Measurements from ENCODE around the gene SH3BP5L. TPM values are rescaled to one million over a fixed set of nuclear protein-coding genes. Genes with fewer than 3 reads are reported as not detected.

The SH3BP5L gene
- total and polyA plus RNA-seq, 2 of the 8 experiments (the other 6 are each of a cell fraction or from before 2014, with no cell fraction given) = 20.2 to 28.4 TPM

DNA sequence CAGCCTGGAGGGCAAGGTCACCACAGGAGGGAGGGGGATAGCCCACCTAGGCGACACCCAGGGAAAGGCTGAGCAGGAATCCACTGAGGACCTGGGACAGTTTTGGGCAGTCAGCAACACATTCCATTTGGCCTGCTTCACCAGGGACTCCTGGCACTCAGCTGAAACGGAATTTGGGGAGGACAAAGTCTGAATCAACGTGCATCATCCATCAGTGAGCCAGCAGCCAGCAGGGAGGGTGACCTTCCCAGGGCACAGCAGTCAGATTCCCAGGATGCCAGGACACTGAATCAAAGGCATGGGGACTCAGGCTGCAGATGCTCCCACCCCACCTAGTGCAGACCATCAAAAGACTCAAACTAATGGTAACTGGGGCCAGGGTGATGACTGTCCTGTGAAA is 4.6 kb downstream of the SH3BP5L start:
- Histone ChIP-seq H3K4me2 (ENCODE audit: insufficient read depth in 1 of 2, low read depth in 2 of 2, low read length in 2 of 2) (no peak overlapping the region), H3K36me3 (ENCODE audit: control insufficient read depth in 2 of 4, insufficient read depth in 4 of 4, low read length in 3 of 4) (peaks cover 0 to 27% (median 10%) of the 10 kb centered on the region in 4 experiments; a peak in 6 of 8 replicates), H2BK20ac (ENCODE audit: low read length) (no peak overlapping the region), H3K4me3 (ENCODE audit: extremely low read depth in 1 of 4, insufficient read depth in 2 of 4, low read depth in 3 of 4, low read length in 4 of 4) (no peak overlapping the region), H3K56ac (replicated peaks; ENCODE audit: insufficient read length, low read depth, low read length) (no peak overlapping the region), H3K27me3 (replicated peaks in 1 of 4; ENCODE audit: control insufficient read depth in 3 of 4, extremely low read depth in 1 of 4, insufficient read depth in 3 of 4, low read length in 3 of 4) (no peaks in the 10 kb centered on the region), H3K27ac (ENCODE audit: low read depth, low read length) (no peak overlapping the region), H3K18ac (ENCODE audit: extremely low read depth, low read length) (no peak overlapping the region), H2BK5ac (ENCODE audit: low read depth, low read length) (no peak overlapping the region), H2BK120ac (replicated peaks; ENCODE audit: low read depth, low read length) (no peak overlapping the region), H3K23me2 (ENCODE audit: low read depth, low read length) (peaks cover 6% of the 10 kb centered on the region; the same call in 1 of the 2 replicates), H2AK5ac (ENCODE audit: low read depth, low read length) (no peak overlapping the region), H3K14ac (ENCODE audit: insufficient read length) (no peak overlapping the region), H3K23ac (ENCODE audit: insufficient read length) (no peak overlapping the region), H4K91ac (replicated peaks; ENCODE audit: insufficient read length, low read length) (no peak overlapping the region), H3K9me3 (ENCODE audit: insufficient read depth in 2 of 2, low read depth in 1 of 2, low read length in 1 of 2) (no peaks in the 10 kb centered on the region), H3K4ac (replicated peaks; ENCODE audit: insufficient read length, low read depth, low read length) (no peak overlapping the region), H2BK12ac (ENCODE audit: low read depth, low read length) (no peak overlapping the region), H4K20me1 (replicated peaks in 1 of 2; ENCODE audit: control insufficient read depth in 1 of 2, insufficient read depth in 2 of 2, low read length in 2 of 2) (peaks cover 0 to 10% of the 10 kb centered on the region in 2 experiments), H2AFZ (ENCODE audit: low read length) (no peak overlapping the region), H3K79me1 (ENCODE audit: low read depth, low read length) (peaks cover 21% of the 10 kb centered on the region), H3K9ac (replicated peaks in 1 of 4; ENCODE audit: extremely low read depth in 1 of 4, low read depth in 3 of 4, low read length in 3 of 4) (no peak overlapping the region), H2BK15ac (ENCODE audit: low read length) (no peak overlapping the region), H3K4me1 (replicated peaks in 1 of 4; ENCODE audit: control insufficient read depth in 3 of 4, insufficient read depth in 4 of 4, low read length in 3 of 4) (peaks cover 0 to 5% (median 3%) of the 10 kb centered on the region in 4 experiments; a peak in 6 of 7 replicates), H3K79me2 (ENCODE audit: control insufficient read depth in 1 of 2, insufficient read depth in 2 of 2, low read length in 2 of 2) (peaks cover 0 to 68% of the 10 kb centered on the region in 2 experiments; a peak in 3 of 4 replicates), H4K5ac (ENCODE audit: insufficient read length, low read depth, low read length) (no peak overlapping the region), H4K8ac (ENCODE audit: extremely low read depth, insufficient read depth, low read length) (no peak overlapping the region)
- WGBS, 2 experiments (ENCODE audit: extremely low coverage in 1 of 2, insufficient coverage in 1 of 2, insufficient read length in 1 of 2, insufficient replicate concordance in 2 of 2, low coverage in 1 of 2, low lambda C conversion rate in 2 of 2, missing lambda C conversion rate in 1 of 2) = 81% methylated on average over 3 of the region's 3 CpGs; no CpG with 5 or more reads in 1 of the 2 experiments
- POLR2A ChIA-PET (ENCODE audit: partially characterized antibody) = interaction anchor here (0.6 to 3.9 kb wide), 5 partner anchors 9 to 196 kb away, joined by 3 to 16 read pairs (median 8); partner anchors contain the start of genes ZNF672 and ZNF692
- CTCF ChIA-PET (ENCODE audit: partially characterized antibody) = interaction anchor here (0.6 to 2.6 kb wide), 6 partner anchors 10 to 1552 kb away, joined by 3 to 10 read pairs (median 4); partner anchors contain the start of gene ZNF692
- FAIRE-seq (no peak), DNase-seq (ENCODE audit: low read depth in 1 of 2, low spot score in 2 of 2) (no peak)
- TF ChIP-seq CREB1 (IDR thresholded peaks at IDR 0.05) (no peak), POLR2A (IDR thresholded peaks at IDR 0.05; ENCODE audit: control extremely low read depth in 1 of 2, low read depth in 2 of 2, low read length in 2 of 2) (no peak), RXRA (IDR thresholded peaks at IDR 0.05; ENCODE audit: insufficient read depth, low read depth, low read length) (no peak), MAX (IDR thresholded peaks at IDR 0.05) (no peak), SIX5 (IDR thresholded peaks at IDR 0.05; ENCODE audit: low read depth, low read length) (no peak), CTBP2 (IDR thresholded peaks at IDR 0.05; ENCODE audit: borderline replicate concordance, insufficient read depth, insufficient read length, low read length) (no peak), SIRT6 (IDR thresholded peaks at IDR 0.05; ENCODE audit: low read length) (no peak), SP2 (IDR thresholded peaks at IDR 0.05; ENCODE audit: low read length) (no peak), YY1 (IDR thresholded peaks at IDR 0.05; ENCODE audit: low read depth, low read length) (no peak), RNF2 (IDR thresholded peaks at IDR 0.05; ENCODE audit: borderline replicate concordance, low read depth, low read length, missing control alignments, poor library complexity, severe bottlenecking) (no peak), EGR1 (IDR thresholded peaks at IDR 0.05; ENCODE audit: borderline replicate concordance, low read depth, low read length) (no peak), RAD21 (IDR thresholded peaks at IDR 0.05 in 1 of 2, conservative IDR thresholded peaks at IDR 0.05 in 1 of 2; ENCODE audit: low read depth in 2 of 2, low read length in 2 of 2) (no peak), CEBPB (IDR thresholded peaks at IDR 0.05; ENCODE audit: low read depth, low read length) (no peak), GABPA (IDR thresholded peaks at IDR 0.05; ENCODE audit: borderline replicate concordance, insufficient read depth, low read length) (no peak)

Measured in H1 (cell line).